ENCODE results near the gene ARMC10. TPM values are rescaled to one million over a fixed set of nuclear protein-coding genes. Genes with fewer than 3 reads are reported as not detected.

The ARMC10 gene
- total RNA-seq, 2 experiments from 2014 or later, result 33.2 to 35.7 TPM

DNA sequence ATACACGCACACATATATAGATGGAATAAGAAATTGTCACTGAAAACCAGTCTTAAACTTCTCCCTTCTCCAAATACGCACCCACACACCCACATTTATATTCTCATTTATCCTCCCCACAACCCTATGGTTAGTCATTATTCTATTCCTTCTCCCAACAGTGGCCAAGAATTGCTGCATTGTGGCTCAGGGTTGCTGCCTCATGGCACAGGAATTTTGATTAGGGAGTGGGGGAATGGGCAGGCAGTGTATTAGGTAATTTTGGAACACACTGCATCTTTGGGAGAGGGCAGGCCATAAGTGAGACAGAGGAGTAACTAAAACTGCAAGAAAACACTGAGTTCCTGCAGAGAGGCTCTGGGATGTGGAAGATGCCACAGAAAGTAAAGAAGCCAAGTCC is 38.2 kb downstream of the ARMC10 start:
- Mint-ChIP-seq H3K9me3 (ENCODE audit: insufficient read depth) (peaks cover 7% of the 10 kb centered on the region), H3K4me1 (ENCODE audit: low read depth) (peaks cover 21% of the 10 kb centered on the region), H3K36me3 (ENCODE audit: low read depth) (peaks cover 39% of the 10 kb centered on the region), H3K4me3 (no peak overlapping the region), H3K27me3 (ENCODE audit: low read depth) (no peaks in the 10 kb centered on the region), H3K27ac (no peak overlapping the region)
- ATAC-seq (no peak), DNase-seq (no peak)
- ChIA-PET CTCF (no interaction called here), POLR2A (no interaction called here)

GRCh38 chr7:103114576-103115008 is 39.7 kb downstream of the ARMC10 start:
- H3K9me3 Mint-ChIP-seq (ENCODE audit: insufficient read depth), result peaks cover 7% of the 10 kb centered on the region
- POLR2A ChIA-PET, result no interaction called here

GRCh38 chr7:103115771-103116170 is 40.8 kb downstream of the ARMC10 start:
- Mint-ChIP-seq H3K27ac (no peak overlapping the region), H3K9me3 (ENCODE audit: insufficient read depth) (peaks cover 5% of the 10 kb centered on the region), H3K27me3 (ENCODE audit: low read depth) (no peaks in the 10 kb centered on the region), H3K4me3 (no peak overlapping the region), H3K36me3 (ENCODE audit: low read depth) (peaks cover 26% of the 10 kb centered on the region), H3K4me1 (ENCODE audit: low read depth) (peaks cover 12% of the 10 kb centered on the region)
- POLR2A ChIA-PET, result interaction anchor here (0.7 kb wide), 1 partner anchor 11 kb away, joined by 3 read pairs; no protein-coding TSS in a partner anchor
- DNase-seq, result no peak
- ATAC-seq, result no peak
- CTCF ChIA-PET, result no interaction called here

More at GRCh38 chr7:103114576-103115008, 39.7 kb downstream of the ARMC10 start:
- no peak for DNase-seq
- H3K4me3 Mint-ChIP-seq, result no peak overlapping the region
- no peak overlapping the region for H3K27ac Mint-ChIP-seq
- no peak for ATAC-seq
- H3K36me3 Mint-ChIP-seq (ENCODE audit: low read depth), result peaks cover 31% of the 10 kb centered on the region
- CTCF ChIA-PET, result interaction anchor here (0.7 kb wide), 1 partner anchor 16 kb away, joined by 3 read pairs; no protein-coding TSS in a partner anchor
- peaks cover 12% of the 10 kb centered on the region for H3K4me1 Mint-ChIP-seq (ENCODE audit: low read depth)
- no peaks in the 10 kb centered on the region for H3K27me3 Mint-ChIP-seq (ENCODE audit: low read depth)

GRCh38 chr7:103116511-103116910 is 41.6 kb downstream of the ARMC10 start:
- Mint-ChIP-seq H3K4me1 (ENCODE audit: low read depth) (peaks cover 12% of the 10 kb centered on the region), H3K27me3 (ENCODE audit: low read depth) (no peaks in the 10 kb centered on the region), H3K9me3 (ENCODE audit: insufficient read depth) (no peaks in the 10 kb centered on the region), H3K36me3 (ENCODE audit: low read depth) (peaks cover 20% of the 10 kb centered on the region), H3K4me3 (no peak overlapping the region), H3K27ac (no peak overlapping the region)
- no peak for DNase-seq
- POLR2A ChIA-PET, result interaction anchor here (0.7 kb wide), 1 partner anchor 12 kb away, joined by 3 read pairs; no protein-coding TSS in a partner anchor
- CTCF ChIA-PET, result no interaction called here
- no peak for ATAC-seq

- Mint-ChIP-seq H3K4me3 (no peak overlapping the region), H3K9me3 (ENCODE audit: insufficient read depth) (no peaks in the 10 kb centered on the region), H3K4me1 (ENCODE audit: low read depth) (peaks cover 12% of the 10 kb centered on the region), H3K27ac (no peak overlapping the region), H3K36me3 (ENCODE audit: low read depth) (peaks cover 15% of the 10 kb centered on the region), H3K27me3 (ENCODE audit: low read depth) (no peaks in the 10 kb centered on the region)
- ChIA-PET POLR2A (no interaction called here), CTCF (no interaction called here)
- DNase-seq (no peak), ATAC-seq (no peak)
Observed at GRCh38 chr7:103116991-103117390, 42.1 kb downstream of the ARMC10 start.

DNA sequence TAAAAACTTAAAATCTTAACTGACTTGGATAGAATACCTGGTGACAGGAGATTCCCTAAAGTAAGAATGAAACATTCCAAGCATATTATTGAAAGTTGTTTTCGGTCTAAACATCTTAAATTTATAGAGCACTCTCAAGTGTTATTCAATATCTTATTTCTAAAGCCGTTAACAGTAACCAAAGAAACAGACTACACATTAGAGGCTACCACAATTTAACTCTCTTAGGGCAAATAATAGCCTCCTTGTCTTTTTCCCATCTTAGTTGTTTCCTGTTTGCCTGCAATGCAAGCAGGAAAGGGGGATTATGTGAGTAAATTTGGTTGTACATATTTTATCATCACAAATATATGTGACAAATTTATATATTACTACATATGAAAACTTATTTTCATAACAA is 42.5 kb downstream of the ARMC10 start:
- Mint-ChIP-seq H3K27ac (no peak overlapping the region), H3K36me3 (ENCODE audit: low read depth) (peaks cover 12% of the 10 kb centered on the region), H3K4me3 (no peak overlapping the region), H3K27me3 (ENCODE audit: low read depth) (no peaks in the 10 kb centered on the region), H3K4me1 (ENCODE audit: low read depth) (peaks cover 12% of the 10 kb centered on the region), H3K9me3 (ENCODE audit: insufficient read depth) (no peaks in the 10 kb centered on the region)
- CTCF ChIA-PET, result no interaction called here
- POLR2A ChIA-PET, result no interaction called here
- DNase-seq (no peak), ATAC-seq (no peak)

DNA sequence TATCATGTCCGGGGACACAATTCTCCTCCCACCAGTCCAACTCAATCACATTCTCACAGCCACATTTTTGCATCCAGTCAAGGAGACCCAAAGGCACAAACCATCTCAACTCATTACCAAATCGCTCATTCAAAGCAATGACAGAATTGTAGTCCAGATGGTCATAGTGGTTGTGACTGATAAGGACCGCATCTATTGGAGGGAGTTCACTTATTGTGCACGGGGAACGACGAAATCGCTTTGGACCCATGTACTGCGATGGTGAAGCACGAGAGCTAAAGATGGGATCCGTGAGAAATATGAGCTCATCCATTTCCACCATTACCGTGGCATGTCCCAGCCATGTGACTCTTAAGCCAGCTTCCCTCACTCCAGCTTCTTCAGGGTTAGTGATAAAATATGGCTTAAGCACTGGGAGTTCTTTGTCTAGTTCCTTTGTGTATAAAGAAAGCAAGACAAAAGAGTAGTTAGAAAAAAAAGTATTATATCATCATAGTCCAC is 44.9 kb downstream of the ARMC10 start:
- no peak for DNase-seq
- no peak for ATAC-seq
- POLR2A ChIA-PET, result no interaction called here
- CTCF ChIA-PET, result interaction anchor here (0.6 kb wide), 1 partner anchor 58 kb away, joined by 3 read pairs; no protein-coding TSS in a partner anchor
- H3K27me3 Mint-ChIP-seq (ENCODE audit: low read depth), result no peaks in the 10 kb centered on the region
- no peaks in the 10 kb centered on the region for H3K4me1 Mint-ChIP-seq (ENCODE audit: low read depth)
- peaks cover 10% of the 10 kb centered on the region for H3K36me3 Mint-ChIP-seq (ENCODE audit: low read depth)
- H3K27ac Mint-ChIP-seq, result no peak overlapping the region
- H3K4me3 Mint-ChIP-seq, result no peak overlapping the region
- no peaks in the 10 kb centered on the region for H3K9me3 Mint-ChIP-seq (ENCODE audit: insufficient read depth)

DNA sequence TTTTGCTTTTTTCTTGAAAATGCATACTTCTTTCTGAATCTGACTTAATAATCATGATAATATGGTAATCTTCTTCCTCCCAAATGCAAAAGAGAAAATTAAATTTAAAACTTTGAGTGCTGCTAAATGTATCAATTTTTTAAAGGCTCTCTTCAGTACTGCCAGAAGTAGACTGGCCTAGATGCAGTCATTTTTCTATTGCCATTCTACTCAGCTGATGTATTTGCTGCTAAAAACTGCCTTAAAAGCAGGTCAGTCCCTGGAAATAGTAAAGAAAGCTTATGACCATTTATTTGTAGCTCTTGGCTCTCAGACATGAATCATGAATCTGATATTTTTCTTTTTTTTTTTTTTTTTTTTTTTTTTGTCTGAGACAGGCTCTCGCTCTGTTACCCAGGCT is 45.4 kb downstream of the ARMC10 start:
- peaks cover 10% of the 10 kb centered on the region for H3K36me3 Mint-ChIP-seq (ENCODE audit: low read depth)
- no peaks in the 10 kb centered on the region for H3K27me3 Mint-ChIP-seq (ENCODE audit: low read depth)
- H3K9me3 Mint-ChIP-seq (ENCODE audit: insufficient read depth), result no peaks in the 10 kb centered on the region
- ChIA-PET POLR2A (no interaction called here), CTCF (interaction anchor here (0.6 kb wide), 1 partner anchor 58 kb away, joined by 3 read pairs; no protein-coding TSS in a partner anchor)
- no peaks in the 10 kb centered on the region for H3K4me1 Mint-ChIP-seq (ENCODE audit: low read depth)
- H3K27ac Mint-ChIP-seq, result no peak overlapping the region
- DNase-seq, result no peak
- ATAC-seq, result no peak
- H3K4me3 Mint-ChIP-seq, result no peak overlapping the region

DNA sequence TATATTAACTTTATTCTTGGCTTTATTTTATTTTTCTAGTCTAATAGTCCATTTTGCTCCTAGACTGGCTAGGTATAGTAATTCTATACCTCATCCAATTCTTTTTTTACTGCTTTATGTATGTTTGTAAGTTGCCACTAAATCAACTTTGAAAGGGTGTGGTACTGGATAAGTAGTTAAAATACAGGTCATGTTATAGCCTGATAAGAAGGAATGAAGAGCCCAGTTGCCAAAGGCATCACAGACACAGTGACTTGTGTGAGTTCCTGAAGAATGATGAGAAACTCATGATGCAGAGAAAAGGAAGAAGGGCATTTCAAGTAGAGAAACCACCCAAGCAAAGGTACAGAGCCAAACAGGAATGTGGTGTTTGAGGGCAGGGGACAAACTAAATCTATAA is 46.7 kb downstream of the ARMC10 start:
- no peaks in the 10 kb centered on the region for H3K4me1 Mint-ChIP-seq (ENCODE audit: low read depth)
- H3K27me3 Mint-ChIP-seq (ENCODE audit: low read depth), result no peaks in the 10 kb centered on the region
- ChIA-PET CTCF (no interaction called here), POLR2A (no interaction called here)
- H3K36me3 Mint-ChIP-seq (ENCODE audit: low read depth), result peaks cover 16% of the 10 kb centered on the region
- DNase-seq (no peak), ATAC-seq (no peak)
- no peak overlapping the region for H3K27ac Mint-ChIP-seq
- H3K4me3 Mint-ChIP-seq, result no peak overlapping the region
- H3K9me3 Mint-ChIP-seq (ENCODE audit: insufficient read depth), result no peaks in the 10 kb centered on the region

GRCh38 chr7:103123529-103123928 is 48.6 kb downstream of the ARMC10 start:
- POLR2A ChIA-PET, result no interaction called here
- DNase-seq (no peak), ATAC-seq (no peak)
- Mint-ChIP-seq H3K4me3 (no peak overlapping the region), H3K27me3 (ENCODE audit: low read depth) (no peaks in the 10 kb centered on the region), H3K4me1 (ENCODE audit: low read depth) (no peaks in the 10 kb centered on the region), H3K9me3 (ENCODE audit: insufficient read depth) (no peaks in the 10 kb centered on the region), H3K36me3 (ENCODE audit: low read depth) (peaks cover 20% of the 10 kb centered on the region), H3K27ac (no peak overlapping the region)
- CTCF ChIA-PET, result no interaction called here

DNA sequence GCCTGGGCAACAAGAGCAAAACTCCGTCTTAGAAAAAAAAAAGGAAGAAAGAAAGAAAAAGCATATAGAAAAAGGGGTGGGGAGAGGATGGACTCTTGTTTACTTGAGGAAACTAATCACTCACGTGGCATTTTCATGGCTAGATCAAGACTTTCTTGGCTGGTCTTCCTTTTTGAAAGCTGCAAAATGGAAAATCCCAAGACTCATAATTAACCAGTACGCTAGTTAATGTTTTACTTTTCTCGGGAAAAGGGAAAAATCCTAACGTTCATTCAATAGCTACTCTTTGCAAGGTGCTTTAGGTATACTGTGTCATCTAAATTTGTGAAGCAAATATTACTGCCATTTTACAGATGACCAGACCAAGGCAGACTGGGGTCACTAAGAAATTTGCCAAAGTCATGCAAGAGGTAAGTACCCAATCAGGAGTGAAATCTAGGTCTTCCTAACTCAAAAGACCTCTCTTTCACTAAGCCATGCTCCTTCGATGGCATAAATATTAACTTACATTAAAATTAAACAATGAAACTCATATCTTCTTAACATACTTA is 49.6 kb downstream of the ARMC10 start:
- peaks cover 20% of the 10 kb centered on the region for H3K36me3 Mint-ChIP-seq (ENCODE audit: low read depth)
- H3K27ac Mint-ChIP-seq, result no peak overlapping the region
- POLR2A ChIA-PET, result no interaction called here
- no peaks in the 10 kb centered on the region for H3K9me3 Mint-ChIP-seq (ENCODE audit: insufficient read depth)
- ATAC-seq (no peak), DNase-seq (no peak)
- no peak overlapping the region for H3K4me3 Mint-ChIP-seq
- CTCF ChIA-PET, result no interaction called here
- no peaks in the 10 kb centered on the region for H3K4me1 Mint-ChIP-seq (ENCODE audit: low read depth)
- H3K27me3 Mint-ChIP-seq (ENCODE audit: low read depth), result no peaks in the 10 kb centered on the region

- Mint-ChIP-seq H3K27me3 (ENCODE audit: low read depth) (no peaks in the 10 kb centered on the region), H3K27ac (no peak overlapping the region), H3K4me3 (no peak overlapping the region), H3K4me1 (ENCODE audit: low read depth) (peaks cover 4% of the 10 kb centered on the region), H3K9me3 (ENCODE audit: insufficient read depth) (no peaks in the 10 kb centered on the region), H3K36me3 (ENCODE audit: low read depth) (peaks cover 15% of the 10 kb centered on the region)
- ChIA-PET CTCF (no interaction called here), POLR2A (no interaction called here)
- no peak for ATAC-seq
- DNase-seq, result no peak
Observed at GRCh38 chr7:103127006-103127405, 52.1 kb downstream of the ARMC10 start.

Data from activated CD8-positive, alpha-beta T cell treated with anti-CD3 and anti-CD28 coated beads, Interleukin-2, amount 10 ng/mL, durations not matched to agents 7 days and 5 days (primary cell).